D721Med (cell line): Measurements from ENCODE around the gene WDR74.
"Not testable (repeated sequence)": the region's sequence is repeated elsewhere in the genome, so short reads cannot be mapped to it uniquely, and the experiment has no call there.

Source experiments
- DNase-seq: peaks from one replicate; pipeline ENCODE4 v3.0.0; 2011; ENCODE audit warnings: low spot score; ENCODE audit not compliant: insufficient read length
- FAIRE-seq: peaks from 2 replicates; lab custom pipeline; 2011; peaks lifted over from hg19 to GRCh38; lab: Jason Lieb, UNC
- TF ChIP-seq, protein P1 (sequence below): IDR thresholded peaks from 2 replicates; pipeline ENCODE4 v1.5.1; 2012; ENCODE audit warnings: mild to moderate bottlenecking, control low read depth; ENCODE audit not compliant: insufficient read depth; ENCODE audit errors: missing control alignments

Gene WDR74

DNA sequence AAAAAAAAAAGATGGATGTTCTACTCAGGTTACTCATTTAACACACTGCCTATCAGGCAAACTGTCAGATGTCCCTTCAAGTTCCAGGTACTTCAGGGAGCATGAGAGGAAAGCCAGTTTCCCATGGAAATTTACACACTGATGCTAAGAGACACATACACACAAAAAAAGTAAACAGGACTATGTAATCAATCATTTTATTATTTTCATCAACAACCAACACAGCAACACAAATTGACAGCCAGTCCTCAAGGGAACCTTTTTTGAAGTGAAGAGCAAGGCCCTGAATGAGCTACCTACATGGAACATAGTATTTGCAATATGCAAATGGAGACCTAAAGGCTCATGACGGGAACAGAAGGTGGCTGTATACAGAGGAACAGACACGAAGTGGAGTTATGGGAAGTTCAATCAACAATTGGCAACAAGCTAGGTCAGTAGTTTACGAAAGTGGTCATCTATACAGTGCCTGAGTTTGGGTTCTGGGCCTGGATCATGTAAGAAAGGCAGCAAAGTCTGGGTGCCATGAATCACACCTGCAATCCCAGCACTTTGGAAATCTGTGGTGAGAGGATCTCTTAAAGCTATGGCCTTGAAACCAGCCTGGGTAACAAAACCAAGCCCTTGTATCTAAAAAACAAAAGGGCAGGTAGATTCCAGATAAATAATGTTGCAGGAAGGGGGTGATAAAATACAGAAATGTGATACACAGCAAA is 12.6 kb upstream of the WDR74 start:
- FAIRE-seq (no peak), DNase-seq (no peak)
- TF ChIP-seq, protein P1, sequence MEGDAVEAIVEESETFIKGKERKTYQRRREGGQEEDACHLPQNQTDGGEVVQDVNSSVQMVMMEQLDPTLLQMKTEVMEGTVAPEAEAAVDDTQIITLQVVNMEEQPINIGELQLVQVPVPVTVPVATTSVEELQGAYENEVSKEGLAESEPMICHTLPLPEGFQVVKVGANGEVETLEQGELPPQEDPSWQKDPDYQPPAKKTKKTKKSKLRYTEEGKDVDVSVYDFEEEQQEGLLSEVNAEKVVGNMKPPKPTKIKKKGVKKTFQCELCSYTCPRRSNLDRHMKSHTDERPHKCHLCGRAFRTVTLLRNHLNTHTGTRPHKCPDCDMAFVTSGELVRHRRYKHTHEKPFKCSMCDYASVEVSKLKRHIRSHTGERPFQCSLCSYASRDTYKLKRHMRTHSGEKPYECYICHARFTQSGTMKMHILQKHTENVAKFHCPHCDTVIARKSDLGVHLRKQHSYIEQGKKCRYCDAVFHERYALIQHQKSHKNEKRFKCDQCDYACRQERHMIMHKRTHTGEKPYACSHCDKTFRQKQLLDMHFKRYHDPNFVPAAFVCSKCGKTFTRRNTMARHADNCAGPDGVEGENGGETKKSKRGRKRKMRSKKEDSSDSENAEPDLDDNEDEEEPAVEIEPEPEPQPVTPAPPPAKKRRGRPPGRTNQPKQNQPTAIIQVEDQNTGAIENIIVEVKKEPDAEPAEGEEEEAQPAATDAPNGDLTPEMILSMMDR, result no peak

GRCh38 chr11:62850911-62851806 is 11.8 kb upstream of the WDR74 start:
- DNase-seq, result no peak
- no peak for FAIRE-seq
- TF ChIP-seq, protein P1, result no peak

- FAIRE-seq (no peak), DNase-seq (no peak)
- TF ChIP-seq, protein P1, result no peak
These were observed 8.5 kb upstream of the WDR74 start for GRCh38 chr11:62847767-62848314.

GRCh38 chr11:62846177-62846576 is 6.8 kb upstream of the WDR74 start:
- DNase-seq, result no peak
- FAIRE-seq, result no peak
- TF ChIP-seq, protein P1, result no peak

GRCh38 chr11:62844154-62844553 is 4.8 kb upstream of the WDR74 start:
- FAIRE-seq, result no peak
- TF ChIP-seq, protein P1, result no peak

GRCh38 chr11:62843466-62843865 is 4.1 kb upstream of the WDR74 start:
- no peak for FAIRE-seq
- TF ChIP-seq, protein P1, result no peak
- DNase-seq, result no peak

More at GRCh38 chr11:62844154-62844553, 4.8 kb upstream of the WDR74 start:
- DNase-seq, result no peak

DNA sequence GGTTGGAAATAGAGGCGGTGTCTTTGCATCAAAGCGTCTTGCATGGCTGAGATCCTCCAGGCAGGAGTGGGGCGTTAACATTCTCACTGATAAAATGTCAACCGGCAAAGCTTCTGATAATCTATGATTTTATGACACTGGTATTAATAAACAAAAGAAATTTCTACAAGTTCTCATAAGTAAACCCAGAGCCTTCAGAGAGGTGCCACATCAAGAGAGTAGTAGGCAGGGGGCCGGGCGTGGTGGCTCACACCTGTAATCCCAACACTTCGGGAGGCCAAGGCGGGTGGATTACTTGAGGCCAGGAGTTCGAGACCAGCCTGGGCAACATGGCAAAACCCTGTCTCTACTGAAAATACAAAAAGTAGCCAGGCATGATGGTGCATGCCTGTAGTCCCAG is 3.5 kb upstream of the WDR74 start:
- not testable (repeated sequence) for FAIRE-seq

More for the DNA sequence above, 3.5 kb upstream of the WDR74 start:
- not testable (repeated sequence) for DNase-seq
